Measurements from ENCODE around the gene BCL6. TPM values are rescaled to one million over a fixed set of nuclear protein-coding genes. Genes with fewer than 3 reads are reported as not detected.

Gene BCL6
- total RNA-seq, 1 experiment from 2014 or later: 10.2 TPM

DNA sequence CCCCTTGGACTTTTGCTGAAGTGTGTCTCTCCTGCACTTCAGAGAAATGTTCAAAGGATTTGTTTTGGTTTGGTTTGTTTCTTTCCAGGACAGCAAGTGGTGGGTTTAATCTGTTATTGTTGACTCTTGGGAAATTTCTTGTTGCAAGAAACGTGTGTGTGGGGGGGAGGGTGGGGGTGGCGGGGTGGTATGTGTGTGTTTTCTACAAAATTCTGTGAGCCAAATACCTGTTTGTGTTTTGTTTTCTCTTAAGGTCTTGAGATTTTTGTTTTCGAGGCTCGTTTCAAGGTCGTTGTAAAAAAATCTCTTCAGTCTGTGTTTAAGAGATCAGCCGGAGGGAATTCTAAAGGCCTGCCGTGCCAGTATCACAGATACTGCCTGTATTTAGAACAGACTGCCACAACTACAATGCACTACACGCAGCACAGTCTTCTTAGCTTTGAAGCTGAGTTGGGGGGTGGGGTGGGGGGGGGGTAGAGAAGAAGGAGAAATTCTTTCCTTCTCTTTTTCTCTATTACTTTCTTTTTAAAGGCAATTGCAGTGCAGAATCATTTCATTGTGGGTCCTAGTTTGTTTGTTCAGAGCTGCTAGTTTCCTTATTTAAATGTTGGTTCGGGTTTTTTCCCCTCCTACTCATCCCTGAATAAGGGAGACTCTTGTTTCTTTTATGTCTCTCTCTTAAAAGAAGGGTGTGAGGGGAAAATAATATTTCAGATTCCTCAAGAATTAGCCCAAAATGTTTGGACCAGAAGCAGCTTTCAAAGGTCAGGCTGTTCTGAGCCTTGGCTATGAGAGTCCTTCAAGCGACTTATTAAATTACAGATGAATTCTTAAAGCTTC, 1.4 kb upstream of the BCL6 start (continued):
- TF ChIP-seq, protein P1, sequence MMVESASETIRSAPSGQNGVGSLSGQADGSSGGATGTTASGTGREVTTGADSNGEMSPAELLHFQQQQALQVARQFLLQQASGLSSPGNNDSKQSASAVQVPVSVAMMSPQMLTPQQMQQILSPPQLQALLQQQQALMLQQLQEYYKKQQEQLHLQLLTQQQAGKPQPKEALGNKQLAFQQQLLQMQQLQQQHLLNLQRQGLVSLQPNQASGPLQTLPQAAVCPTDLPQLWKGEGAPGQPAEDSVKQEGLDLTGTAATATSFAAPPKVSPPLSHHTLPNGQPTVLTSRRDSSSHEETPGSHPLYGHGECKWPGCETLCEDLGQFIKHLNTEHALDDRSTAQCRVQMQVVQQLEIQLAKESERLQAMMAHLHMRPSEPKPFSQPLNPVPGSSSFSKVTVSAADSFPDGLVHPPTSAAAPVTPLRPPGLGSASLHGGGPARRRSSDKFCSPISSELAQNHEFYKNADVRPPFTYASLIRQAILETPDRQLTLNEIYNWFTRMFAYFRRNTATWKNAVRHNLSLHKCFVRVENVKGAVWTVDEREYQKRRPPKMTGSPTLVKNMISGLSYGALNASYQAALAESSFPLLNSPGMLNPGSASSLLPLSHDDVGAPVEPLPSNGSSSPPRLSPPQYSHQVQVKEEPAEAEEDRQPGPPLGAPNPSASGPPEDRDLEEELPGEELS (CRISPR knock-in tag; IDR thresholded peaks at IDR 0.05): no peak
- TF ChIP-seq NFATC4 (CRISPR knock-in tag; IDR thresholded peaks at IDR 0.05): no peak
- no peak for TF ChIP-seq ETV6 (CRISPR knock-in tag; IDR thresholded peaks at IDR 0.05)
- no peak for TF ChIP-seq RELA (CRISPR knock-in tag; IDR thresholded peaks at IDR 0.05; ENCODE audit: borderline replicate concordance)
- no peak for TF ChIP-seq ZNF671 (CRISPR knock-in tag; IDR thresholded peaks at IDR 0.05)
- no peak for TF ChIP-seq ELF4 (CRISPR knock-in tag; IDR thresholded peaks at IDR 0.05; ENCODE audit: low read depth)
- TF ChIP-seq GTF2I (CRISPR knock-in tag; conservative IDR thresholded peaks at IDR 0.05): no peak
- TF ChIP-seq TEAD4 (CRISPR knock-in tag; IDR thresholded peaks at IDR 0.05): no peak
- no peak for TF ChIP-seq ZNF219 (CRISPR knock-in tag; IDR thresholded peaks at IDR 0.05; ENCODE audit: borderline replicate concordance)
- TF ChIP-seq ZNF263 (CRISPR knock-in tag; IDR thresholded peaks at IDR 0.05; ENCODE audit: low read depth): no peak

DNA sequence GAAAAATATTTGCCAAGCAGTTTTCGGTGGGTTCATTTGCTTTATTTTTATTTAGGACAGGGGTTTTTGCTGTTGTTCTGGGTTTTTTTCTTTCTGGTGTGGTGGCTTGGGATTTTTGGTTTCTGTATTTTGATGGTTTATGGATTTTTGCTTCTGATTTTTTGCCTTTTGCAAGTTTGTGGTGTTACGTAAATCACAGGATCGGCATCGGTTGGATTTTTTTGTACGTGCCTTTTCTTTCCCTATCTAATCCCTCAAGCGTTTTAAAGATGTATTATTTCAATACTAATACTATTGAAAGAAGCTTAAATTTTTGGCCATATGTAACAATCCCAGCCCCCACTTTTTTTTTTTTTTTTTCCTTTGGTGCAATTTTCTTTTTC, 782 bp upstream of the BCL6 start:
- Mint-ChIP-seq H3K9me3 (no peaks in the 10 kb centered on the region), H3K27me3 (ENCODE audit: low read depth) (peaks cover 11% of the 10 kb centered on the region), H3K27ac (peak overlapping the region; percentile 100), H3K4me1 (peaks cover 63% of the 10 kb centered on the region), H3K36me3 (no peaks in the 10 kb centered on the region), H3K4me3 (peak overlapping the region; percentile 82)
- TF ChIP-seq GTF2I (CRISPR knock-in tag; conservative IDR thresholded peaks at IDR 0.05) (no peak), NFE2L1 (CRISPR knock-in tag; IDR thresholded peaks at IDR 0.05) (no peak), NR2C2 (CRISPR knock-in tag; IDR thresholded peaks at IDR 0.05) (no peak), PRRX2 (CRISPR knock-in tag; IDR thresholded peaks at IDR 0.05) (no peak), GABPB1 (CRISPR knock-in tag; IDR thresholded peaks at IDR 0.05) (no peak), NFYB (CRISPR knock-in tag; conservative IDR thresholded peaks at IDR 0.05; ENCODE audit: low read depth) (no peak), KAT7 (CRISPR knock-in tag; IDR thresholded peaks at IDR 0.05; ENCODE audit: borderline replicate concordance) (no peak)
- TF ChIP-seq, protein P2, sequence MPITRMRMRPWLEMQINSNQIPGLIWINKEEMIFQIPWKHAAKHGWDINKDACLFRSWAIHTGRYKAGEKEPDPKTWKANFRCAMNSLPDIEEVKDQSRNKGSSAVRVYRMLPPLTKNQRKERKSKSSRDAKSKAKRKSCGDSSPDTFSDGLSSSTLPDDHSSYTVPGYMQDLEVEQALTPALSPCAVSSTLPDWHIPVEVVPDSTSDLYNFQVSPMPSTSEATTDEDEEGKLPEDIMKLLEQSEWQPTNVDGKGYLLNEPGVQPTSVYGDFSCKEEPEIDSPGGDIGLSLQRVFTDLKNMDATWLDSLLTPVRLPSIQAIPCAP (CRISPR knock-in tag; IDR thresholded peaks at IDR 0.05): no peak
- TF ChIP-seq, protein P3, sequence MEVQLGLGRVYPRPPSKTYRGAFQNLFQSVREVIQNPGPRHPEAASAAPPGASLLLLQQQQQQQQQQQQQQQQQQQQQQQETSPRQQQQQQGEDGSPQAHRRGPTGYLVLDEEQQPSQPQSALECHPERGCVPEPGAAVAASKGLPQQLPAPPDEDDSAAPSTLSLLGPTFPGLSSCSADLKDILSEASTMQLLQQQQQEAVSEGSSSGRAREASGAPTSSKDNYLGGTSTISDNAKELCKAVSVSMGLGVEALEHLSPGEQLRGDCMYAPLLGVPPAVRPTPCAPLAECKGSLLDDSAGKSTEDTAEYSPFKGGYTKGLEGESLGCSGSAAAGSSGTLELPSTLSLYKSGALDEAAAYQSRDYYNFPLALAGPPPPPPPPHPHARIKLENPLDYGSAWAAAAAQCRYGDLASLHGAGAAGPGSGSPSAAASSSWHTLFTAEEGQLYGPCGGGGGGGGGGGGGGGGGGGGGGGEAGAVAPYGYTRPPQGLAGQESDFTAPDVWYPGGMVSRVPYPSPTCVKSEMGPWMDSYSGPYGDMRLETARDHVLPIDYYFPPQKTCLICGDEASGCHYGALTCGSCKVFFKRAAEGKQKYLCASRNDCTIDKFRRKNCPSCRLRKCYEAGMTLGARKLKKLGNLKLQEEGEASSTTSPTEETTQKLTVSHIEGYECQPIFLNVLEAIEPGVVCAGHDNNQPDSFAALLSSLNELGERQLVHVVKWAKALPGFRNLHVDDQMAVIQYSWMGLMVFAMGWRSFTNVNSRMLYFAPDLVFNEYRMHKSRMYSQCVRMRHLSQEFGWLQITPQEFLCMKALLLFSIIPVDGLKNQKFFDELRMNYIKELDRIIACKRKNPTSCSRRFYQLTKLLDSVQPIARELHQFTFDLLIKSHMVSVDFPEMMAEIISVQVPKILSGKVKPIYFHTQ (CRISPR knock-in tag; IDR thresholded peaks at IDR 0.05): no peak
- TF ChIP-seq, protein P4, sequence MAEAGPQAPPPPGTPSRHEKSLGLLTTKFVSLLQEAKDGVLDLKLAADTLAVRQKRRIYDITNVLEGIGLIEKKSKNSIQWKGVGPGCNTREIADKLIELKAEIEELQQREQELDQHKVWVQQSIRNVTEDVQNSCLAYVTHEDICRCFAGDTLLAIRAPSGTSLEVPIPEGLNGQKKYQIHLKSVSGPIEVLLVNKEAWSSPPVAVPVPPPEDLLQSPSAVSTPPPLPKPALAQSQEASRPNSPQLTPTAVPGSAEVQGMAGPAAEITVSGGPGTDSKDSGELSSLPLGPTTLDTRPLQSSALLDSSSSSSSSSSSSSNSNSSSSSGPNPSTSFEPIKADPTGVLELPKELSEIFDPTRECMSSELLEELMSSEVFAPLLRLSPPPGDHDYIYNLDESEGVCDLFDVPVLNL (CRISPR knock-in tag; IDR thresholded peaks at IDR 0.05; ENCODE audit: borderline replicate concordance, low read depth): no peak
- ATAC-seq: no peak
- POLR2A ChIA-PET: interaction anchor here (0.8 to 1.5 kb wide), 13 partner anchors 9 to 1208 kb away, joined by 3 to 31 read pairs (median 4); partner anchors contain the start of gene LPP
- DNase-seq (ENCODE audit: low spot score): no peak
- CTCF ChIA-PET: interaction anchor here (0.8 to 1.8 kb wide), 13 partner anchors 9 to 1209 kb away, joined by 3 to 9 read pairs (median 4); no protein-coding TSS in a partner anchor

All from WTC11 (cell line).